ENCODE data around the gene RCOR1. TPM values are rescaled to one million over a fixed set of nuclear protein-coding genes. Genes with fewer than 3 reads are reported as not detected.

RCOR1 gene
- total RNA-seq, 1 experiment from 2014 or later, result 34.1 TPM

GRCh38 chr14:102672410-102672960 is 80.0 kb downstream of the RCOR1 start:
- Histone ChIP-seq H3K9me3 (ENCODE audit: control insufficient read depth, low read depth, low read length) (no peaks in the 10 kb centered on the region), H3K79me1 (ENCODE audit: insufficient read depth, low read depth, low read length, poor library complexity, severe bottlenecking) (peaks cover 14% of the 10 kb centered on the region), H2BK5ac (ENCODE audit: insufficient read length, low read length) (no peak overlapping the region), H3T11ph (ENCODE audit: low read length) (no peak overlapping the region), H2BK120ac (ENCODE audit: low read depth, low read length, poor library complexity, severe bottlenecking) (no peak overlapping the region), H2BK20ac (ENCODE audit: low read depth, low read length, poor library complexity, severe bottlenecking) (no peak overlapping the region), H3K9ac (ENCODE audit: extremely low read depth, insufficient read length, low read length) (no peak overlapping the region), H4K5ac (ENCODE audit: insufficient read length, low read depth, low read length) (no peak overlapping the region), H2BK15ac (ENCODE audit: low read depth, low read length) (no peak overlapping the region), H2AFZ (ENCODE audit: low read length) (no peak overlapping the region), H4K91ac (ENCODE audit: insufficient read length, low read depth, low read length) (no peak overlapping the region), H3K18ac (ENCODE audit: insufficient read length, low read depth, low read length) (no peak overlapping the region), H3K56ac (ENCODE audit: insufficient read length, low read depth, low read length) (no peak overlapping the region), H3K4me1 (ENCODE audit: insufficient read depth, low read length) (no peaks in the 10 kb centered on the region), H2AK5ac (ENCODE audit: insufficient read length, low read length) (no peak overlapping the region), H3K79me2 (ENCODE audit: insufficient read depth, low read length) (peaks cover 6% of the 10 kb centered on the region; the same call in 1 of the 2 replicates), H3K23ac (ENCODE audit: insufficient read length, low read depth, low read length) (no peak overlapping the region), H3K23me2 (ENCODE audit: insufficient read length, low read depth, low read length, poor library complexity, severe bottlenecking) (no peaks in the 10 kb centered on the region), H4K20me1 (ENCODE audit: control insufficient read depth, insufficient read depth, insufficient read length) (no peaks in the 10 kb centered on the region), H4K8ac (replicated peaks; ENCODE audit: insufficient read length, low read depth, low read length) (no peak overlapping the region), H3K27me3 (ENCODE audit: insufficient read depth, low read length) (no peaks in the 10 kb centered on the region), H3K14ac (ENCODE audit: insufficient read depth, low read length) (no peak overlapping the region), H3K4ac (ENCODE audit: low read depth, low read length) (no peak overlapping the region), H2BK12ac (ENCODE audit: insufficient read length, low read depth, low read length) (no peak overlapping the region), H3K27ac (ENCODE audit: insufficient read length, low read depth, low read length) (no peak overlapping the region), H3K4me2 (ENCODE audit: insufficient read depth, insufficient read length, low read length) (no peak overlapping the region)
- peaks cover 18 to 31% (median 23%) of the 10 kb centered on the region in 3 experiments for H3K36me3 Mint-ChIP-seq (ENCODE audit: insufficient read depth in 1 of 3, low read depth in 3 of 3)
- peaks cover 10 to 16% of the 10 kb centered on the region in 2 experiments for H3K9me3 Mint-ChIP-seq
- peaks cover 10 to 13% of the 10 kb centered on the region in 2 experiments for H3K4me1 Mint-ChIP-seq
- no peak for DNase-seq
- no peaks in the 10 kb centered on the region; the same call in 1 of the 2 replicates for H3K27me3 Mint-ChIP-seq (ENCODE audit: low read depth)
- no peak overlapping the region for H3K27ac Mint-ChIP-seq
- TF ChIP-seq, protein P1, sequence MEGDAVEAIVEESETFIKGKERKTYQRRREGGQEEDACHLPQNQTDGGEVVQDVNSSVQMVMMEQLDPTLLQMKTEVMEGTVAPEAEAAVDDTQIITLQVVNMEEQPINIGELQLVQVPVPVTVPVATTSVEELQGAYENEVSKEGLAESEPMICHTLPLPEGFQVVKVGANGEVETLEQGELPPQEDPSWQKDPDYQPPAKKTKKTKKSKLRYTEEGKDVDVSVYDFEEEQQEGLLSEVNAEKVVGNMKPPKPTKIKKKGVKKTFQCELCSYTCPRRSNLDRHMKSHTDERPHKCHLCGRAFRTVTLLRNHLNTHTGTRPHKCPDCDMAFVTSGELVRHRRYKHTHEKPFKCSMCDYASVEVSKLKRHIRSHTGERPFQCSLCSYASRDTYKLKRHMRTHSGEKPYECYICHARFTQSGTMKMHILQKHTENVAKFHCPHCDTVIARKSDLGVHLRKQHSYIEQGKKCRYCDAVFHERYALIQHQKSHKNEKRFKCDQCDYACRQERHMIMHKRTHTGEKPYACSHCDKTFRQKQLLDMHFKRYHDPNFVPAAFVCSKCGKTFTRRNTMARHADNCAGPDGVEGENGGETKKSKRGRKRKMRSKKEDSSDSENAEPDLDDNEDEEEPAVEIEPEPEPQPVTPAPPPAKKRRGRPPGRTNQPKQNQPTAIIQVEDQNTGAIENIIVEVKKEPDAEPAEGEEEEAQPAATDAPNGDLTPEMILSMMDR (conservative IDR thresholded peaks at IDR 0.05), result 0 out of 3 replicates have a peak, but pooled peaks have one; percentile 15
- WGBS (ENCODE audit: extremely low coverage, insufficient read length, low lambda C conversion rate), result no CpG with 5 or more reads among the region's 5 CpGs
- H3K4me3 Mint-ChIP-seq, result no peak overlapping the region
